ENCODE measurements around the gene LY9.

DNA sequence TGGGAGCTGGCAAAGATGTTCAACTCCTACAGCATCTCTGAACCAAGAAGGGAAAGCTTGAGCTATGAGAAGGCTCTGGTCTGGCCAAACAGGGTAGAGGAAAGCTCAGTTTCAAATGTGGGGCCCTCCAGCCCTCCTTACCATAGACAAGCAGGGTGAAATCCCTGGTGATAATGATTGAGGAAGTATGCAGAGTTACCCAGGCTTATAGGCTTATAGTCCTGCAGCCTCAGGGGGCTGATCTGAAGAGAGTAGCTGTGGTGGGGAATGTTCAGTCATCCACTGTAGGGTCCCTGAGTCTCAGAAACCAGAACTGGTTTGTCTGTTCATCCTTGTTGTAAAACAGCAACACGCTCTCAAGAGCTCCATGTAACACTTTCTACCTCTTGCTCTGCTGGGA is 19.8 kb upstream of the LY9 start:
- TF ChIP-seq, protein P1, sequence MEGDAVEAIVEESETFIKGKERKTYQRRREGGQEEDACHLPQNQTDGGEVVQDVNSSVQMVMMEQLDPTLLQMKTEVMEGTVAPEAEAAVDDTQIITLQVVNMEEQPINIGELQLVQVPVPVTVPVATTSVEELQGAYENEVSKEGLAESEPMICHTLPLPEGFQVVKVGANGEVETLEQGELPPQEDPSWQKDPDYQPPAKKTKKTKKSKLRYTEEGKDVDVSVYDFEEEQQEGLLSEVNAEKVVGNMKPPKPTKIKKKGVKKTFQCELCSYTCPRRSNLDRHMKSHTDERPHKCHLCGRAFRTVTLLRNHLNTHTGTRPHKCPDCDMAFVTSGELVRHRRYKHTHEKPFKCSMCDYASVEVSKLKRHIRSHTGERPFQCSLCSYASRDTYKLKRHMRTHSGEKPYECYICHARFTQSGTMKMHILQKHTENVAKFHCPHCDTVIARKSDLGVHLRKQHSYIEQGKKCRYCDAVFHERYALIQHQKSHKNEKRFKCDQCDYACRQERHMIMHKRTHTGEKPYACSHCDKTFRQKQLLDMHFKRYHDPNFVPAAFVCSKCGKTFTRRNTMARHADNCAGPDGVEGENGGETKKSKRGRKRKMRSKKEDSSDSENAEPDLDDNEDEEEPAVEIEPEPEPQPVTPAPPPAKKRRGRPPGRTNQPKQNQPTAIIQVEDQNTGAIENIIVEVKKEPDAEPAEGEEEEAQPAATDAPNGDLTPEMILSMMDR (conservative IDR thresholded peaks at IDR 0.05; ENCODE audit: low read depth in 2 of 2): no peak
- TF ChIP-seq CREB1 (CRISPR knock-in tag; IDR thresholded peaks at IDR 0.05; ENCODE audit: low read depth) (no peak), EZH2phosphoT487 (IDR thresholded peaks at IDR 0.05; ENCODE audit: unreplicated experiment) (no peak), EZH2 (IDR thresholded peaks at IDR 0.05; ENCODE audit: low read depth, unreplicated experiment) (no peak), POLR2AphosphoS5 (IDR thresholded peaks at IDR 0.05; ENCODE audit: low read depth) (no peak)
- TF ChIP-seq, protein P2, sequence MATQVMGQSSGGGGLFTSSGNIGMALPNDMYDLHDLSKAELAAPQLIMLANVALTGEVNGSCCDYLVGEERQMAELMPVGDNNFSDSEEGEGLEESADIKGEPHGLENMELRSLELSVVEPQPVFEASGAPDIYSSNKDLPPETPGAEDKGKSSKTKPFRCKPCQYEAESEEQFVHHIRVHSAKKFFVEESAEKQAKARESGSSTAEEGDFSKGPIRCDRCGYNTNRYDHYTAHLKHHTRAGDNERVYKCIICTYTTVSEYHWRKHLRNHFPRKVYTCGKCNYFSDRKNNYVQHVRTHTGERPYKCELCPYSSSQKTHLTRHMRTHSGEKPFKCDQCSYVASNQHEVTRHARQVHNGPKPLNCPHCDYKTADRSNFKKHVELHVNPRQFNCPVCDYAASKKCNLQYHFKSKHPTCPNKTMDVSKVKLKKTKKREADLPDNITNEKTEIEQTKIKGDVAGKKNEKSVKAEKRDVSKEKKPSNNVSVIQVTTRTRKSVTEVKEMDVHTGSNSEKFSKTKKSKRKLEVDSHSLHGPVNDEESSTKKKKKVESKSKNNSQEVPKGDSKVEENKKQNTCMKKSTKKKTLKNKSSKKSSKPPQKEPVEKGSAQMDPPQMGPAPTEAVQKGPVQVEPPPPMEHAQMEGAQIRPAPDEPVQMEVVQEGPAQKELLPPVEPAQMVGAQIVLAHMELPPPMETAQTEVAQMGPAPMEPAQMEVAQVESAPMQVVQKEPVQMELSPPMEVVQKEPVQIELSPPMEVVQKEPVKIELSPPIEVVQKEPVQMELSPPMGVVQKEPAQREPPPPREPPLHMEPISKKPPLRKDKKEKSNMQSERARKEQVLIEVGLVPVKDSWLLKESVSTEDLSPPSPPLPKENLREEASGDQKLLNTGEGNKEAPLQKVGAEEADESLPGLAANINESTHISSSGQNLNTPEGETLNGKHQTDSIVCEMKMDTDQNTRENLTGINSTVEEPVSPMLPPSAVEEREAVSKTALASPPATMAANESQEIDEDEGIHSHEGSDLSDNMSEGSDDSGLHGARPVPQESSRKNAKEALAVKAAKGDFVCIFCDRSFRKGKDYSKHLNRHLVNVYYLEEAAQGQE (IDR thresholded peaks at IDR 0.05; ENCODE audit: unreplicated experiment): no peak

Data from GM23338 (cell line).